Measurements from ENCODE around the gene CCDC171.
"Not testable (repeated sequence)": the region's sequence is repeated elsewhere in the genome, so short reads cannot be mapped to it uniquely, and the experiment has no call there.

CCDC171 gene

GRCh38 chr9:15697446-15697851 lies 144.6 kb downstream of the CCDC171 start:
- TF ChIP-seq CTCF (IDR thresholded peaks at IDR 0.05; ENCODE audit: control insufficient read depth, extremely low read depth, insufficient read depth): no peak
- DNase-seq (ENCODE audit: low read depth): no peak
- no peak overlapping the region for H3K4me3 ChIP-seq (ENCODE audit: low read depth, low read length)

- H3K4me3 ChIP-seq (ENCODE audit: low read depth, low read length); DNase-seq (ENCODE audit: low read depth): not testable (repeated sequence)
Observed at GRCh38 chr9:15699876-15700559, 147.2 kb downstream of the CCDC171 start.

GRCh38 chr9:15707000-15707399 lies 154.2 kb downstream of the CCDC171 start:
- no peak for DNase-seq (ENCODE audit: low read depth)
- H3K4me3 ChIP-seq (ENCODE audit: low read depth, low read length): no peak overlapping the region
- no peak for TF ChIP-seq CTCF (IDR thresholded peaks at IDR 0.05; ENCODE audit: control insufficient read depth, extremely low read depth, insufficient read depth)

- TF ChIP-seq CTCF (IDR thresholded peaks at IDR 0.05; ENCODE audit: control insufficient read depth, extremely low read depth, insufficient read depth): no peak
- no peak for DNase-seq (ENCODE audit: low read depth)
- no peak overlapping the region for H3K4me3 ChIP-seq (ENCODE audit: low read depth, low read length)
Observed at GRCh38 chr9:15711531-15711930, 158.7 kb downstream of the CCDC171 start.

- TF ChIP-seq CTCF (IDR thresholded peaks at IDR 0.05; ENCODE audit: control insufficient read depth, extremely low read depth, insufficient read depth): no peak
- DNase-seq (ENCODE audit: low read depth): no peak
- no peak overlapping the region for H3K4me3 ChIP-seq (ENCODE audit: low read depth, low read length)
Observed at GRCh38 chr9:15711931-15712330, 159.1 kb downstream of the CCDC171 start.

- no peak overlapping the region for H3K4me3 ChIP-seq (ENCODE audit: low read depth, low read length)
- TF ChIP-seq CTCF (IDR thresholded peaks at IDR 0.05; ENCODE audit: control insufficient read depth, extremely low read depth, insufficient read depth): no peak
- DNase-seq (ENCODE audit: low read depth): no peak
Observed at GRCh38 chr9:15714746-15715145, 161.9 kb downstream of the CCDC171 start.

- no peak for TF ChIP-seq CTCF (IDR thresholded peaks at IDR 0.05; ENCODE audit: control insufficient read depth, extremely low read depth, insufficient read depth)
- H3K4me3 ChIP-seq (ENCODE audit: low read depth, low read length): no peak overlapping the region
- no peak for DNase-seq (ENCODE audit: low read depth)
Observed at GRCh38 chr9:15717290-15717967, 164.6 kb downstream of the CCDC171 start.
